RWPE1 (cell line): Measurements from ENCODE around the gene CCND2.

Experiments used
- CTCF ChIA-PET: fragments of 350-600 bp; sonication (Branson Sonifier 250); formaldehyde crosslinking; extraction: SDS; loops from one replicate; lab custom pipeline; 2021; lab: Yijun Ruan, JAX
- POLR2A ChIA-PET: fragments of 400-600 bp; formaldehyde crosslinking; extraction: SDS; loops from one replicate; lab custom pipeline; 2020; ENCODE audit warnings: antibody characterized with exemption; ENCODE audit not compliant: low non-redundant PET; lab: Yijun Ruan, JAX
- DNase-seq: peaks from one replicate; pipeline ENCODE4 v3.0.0; 2012; ENCODE audit warnings: low spot score
- H3K27ac ChIP-seq: fragments of 450-650 bp; 2 replicates; pipeline ENCODE4 v1.5.1; 2017
- CTCF ChIP-seq: fragments of 450-650 bp; conservative IDR thresholded peaks from 2 replicates; pipeline ENCODE4 v1.5.1; 2017; ENCODE audit warnings: low read depth, mild to moderate bottlenecking

Gene CCND2

GRCh38 chr12:4251967-4252366 lies 21.6 kb upstream of the CCND2 start:
- ChIA-PET POLR2A (no interaction called here), CTCF (no interaction called here)
- no peak for TF ChIP-seq CTCF
- H3K27ac ChIP-seq, result no peak overlapping the region
- DNase-seq, result no peak

GRCh38 chr12:4252601-4253000 lies 21.0 kb upstream of the CCND2 start:
- TF ChIP-seq CTCF, result no peak
- DNase-seq, result no peak

GRCh38 chr12:4256043-4256826 lies 17.3 kb upstream of the CCND2 start:
- TF ChIP-seq CTCF, result no peak

More at GRCh38 chr12:4252601-4253000, 21.0 kb upstream of the CCND2 start:
- H3K27ac ChIP-seq, result no peak overlapping the region
- CTCF ChIA-PET, result no interaction called here
- POLR2A ChIA-PET, result no interaction called here

GRCh38 chr12:4257442-4257841 lies 16.1 kb upstream of the CCND2 start:
- POLR2A ChIA-PET, result no interaction called here
- CTCF ChIA-PET, result interaction anchor here (0.5 kb wide), 1 partner anchor 226 kb away, joined by 3 read pairs; no protein-coding TSS in a partner anchor
- H3K27ac ChIP-seq, result no peak overlapping the region

More at GRCh38 chr12:4256043-4256826, 17.3 kb upstream of the CCND2 start:
- CTCF ChIA-PET, result interaction anchor here (0.6 kb wide), 1 partner anchor 191 kb away, joined by 3 read pairs; no protein-coding TSS in a partner anchor
- POLR2A ChIA-PET, result no interaction called here
- DNase-seq, result no peak
- no peak overlapping the region for H3K27ac ChIP-seq

GRCh38 chr12:4259099-4259498 lies 14.5 kb upstream of the CCND2 start:
- ChIA-PET POLR2A (no interaction called here), CTCF (interaction anchor here (0.7 kb wide), 1 partner anchor 110 kb away, joined by 3 read pairs; no protein-coding TSS in a partner anchor)

More at GRCh38 chr12:4257442-4257841, 16.1 kb upstream of the CCND2 start:
- no peak for TF ChIP-seq CTCF
- no peak for DNase-seq

GRCh38 chr12:4261655-4262054 lies 11.9 kb upstream of the CCND2 start:
- DNase-seq, result no peak
- ChIA-PET POLR2A (no interaction called here), CTCF (no interaction called here)
- TF ChIP-seq CTCF, result no peak
- no peak overlapping the region for H3K27ac ChIP-seq

More at GRCh38 chr12:4259099-4259498, 14.5 kb upstream of the CCND2 start:
- no peak overlapping the region for H3K27ac ChIP-seq
- DNase-seq, result no peak
- no peak for TF ChIP-seq CTCF
